GM12878 (cell line): ENCODE results near the gene MMRN1. TPM values are rescaled to one million over a fixed set of nuclear protein-coding genes. Genes with fewer than 3 reads are reported as not detected.

Experiments used
- ATAC-seq: fragments of 200-7000 bp; cut with Tn5 transposase; 3 replicates; pipeline ENCODE4 v1.9.1; 2020; ENCODE audit warnings: mild to moderate bottlenecking, moderate library complexity
- Bru-seq: library from RNA; stranded (reverse); fragments of 400-500 nt; gene quantifications from one replicate; lab custom pipeline; 2021; lab: Mats Ljungman, UMichigan
- BruChase-seq, 2 experiments: library from RNA; stranded (reverse); fragments of 400-500 nt; gene quantifications; one replicate each; lab custom pipeline; 2021; lab: Mats Ljungman, UMichigan
- BruUV-seq: library from RNA; stranded (reverse); fragments of 400-500 nt; replicated peaks from 2 replicates; lab custom pipeline; 2021; lab: Mats Ljungman, UMichigan
- CTCF ChIA-PET: fragments of 300-600 bp; sonication (Branson Sonifier 250); formaldehyde crosslinking; extraction: SDS; loops from one replicate; lab custom pipeline; 2021; ENCODE audit warnings: inconsistent platforms; lab: Yijun Ruan, JAX
- POLR2A ChIA-PET: fragments of 350-600 bp; formaldehyde crosslinking; extraction: SDS; loops from one replicate; lab custom pipeline; 2021; ENCODE audit warnings: inconsistent platforms; lab: Charles Lee
- RAD21 ChIA-PET: fragments of 300-600 bp; sonication (Branson Sonifier 250); formaldehyde crosslinking; loops from one replicate; lab custom pipeline; 2023; ENCODE audit warnings: antibody characterized with exemption; ENCODE audit not compliant: unreplicated experiment; lab: Charles Lee
- SMC1A ChIA-PET: fragments of 300-600 bp; sonication (Branson Sonifier 250); formaldehyde crosslinking; loops from one replicate; lab custom pipeline; 2023; ENCODE audit not compliant: unreplicated experiment, uncharacterized antibody; lab: Charles Lee
- DNase-seq: peaks from one replicate; pipeline ENCODE4 v3.0.0-alpha.2; 2011; ENCODE audit warnings: low read depth, low spot score
- FAIRE-seq: peaks from 3 replicates; lab custom pipeline; 2011; peaks lifted over from hg19 to GRCh38; lab: Jason Lieb, UNC
- H2AFZ ChIP-seq: 2 replicates; pipeline ENCODE4 v1.6.0; 2011; ENCODE audit warnings: low read depth, low read length, control low read depth; ENCODE audit not compliant: control insufficient read depth
- H3K27ac ChIP-seq: 2 replicates; pipeline ENCODE4 v1.5.1; 2011; ENCODE audit warnings: control low read depth; ENCODE audit not compliant: control insufficient read depth, insufficient read depth
- H3K27me3 ChIP-seq, 2 experiments: replicated peaks in 1 of 2; 2 replicates each; pipeline versions ENCODE4 v1.6.0 to v1.6.1; 2011; ENCODE audit warnings: low read length in 1 of 2; ENCODE audit not compliant: control insufficient read depth in 2 of 2, insufficient read depth in 2 of 2
- H3K36me3 ChIP-seq, 2 experiments: 2 replicates each; pipeline ENCODE4 v1.5.1; 2011; ENCODE audit warnings: low read length in 1 of 2; ENCODE audit not compliant: control insufficient read depth in 2 of 2, insufficient read depth in 2 of 2
- H3K4me1 ChIP-seq: 2 replicates; pipeline ENCODE4 v1.6.1; 2011; ENCODE audit warnings: mild to moderate bottlenecking, low read length, moderate library complexity, mixed read lengths; ENCODE audit not compliant: control insufficient read depth, insufficient read depth
- H3K4me2 ChIP-seq: 2 replicates; pipeline ENCODE4 v1.6.0; 2011; ENCODE audit warnings: control low read depth; ENCODE audit not compliant: control insufficient read depth, insufficient read depth
- H3K4me3 ChIP-seq: fragments of 200-600 bp; sonication (generic); 2 replicates; pipeline ENCODE4 v1.5.1; 2016
- H3K79me2 ChIP-seq: 2 replicates; pipeline ENCODE4 v1.6.0; 2011; ENCODE audit warnings: low read length; ENCODE audit not compliant: control insufficient read depth, insufficient read depth
- H3K9ac ChIP-seq: 2 replicates; pipeline ENCODE4 v1.8.0; 2011; ENCODE audit warnings: low read length, control low read depth, mixed read lengths; ENCODE audit not compliant: control insufficient read depth, insufficient read depth
- H3K9me3 ChIP-seq: replicated peaks from 3 replicates; pipeline ENCODE4 v1.5.1; 2011; ENCODE audit warnings: mild to moderate bottlenecking, low read length; ENCODE audit not compliant: control insufficient read depth, insufficient read depth
- H4K20me1 ChIP-seq: 2 replicates; pipeline ENCODE4 v1.6.0; 2011; ENCODE audit not compliant: control insufficient read depth, insufficient read depth
- CBFB ChIP-seq: IDR thresholded peaks from 2 replicates; pipeline ENCODE4 v1.6.1; 2016; ENCODE audit warnings: antibody characterized with exemption, low read depth
- CREM ChIP-seq: IDR thresholded peaks from 2 replicates; pipeline ENCODE4 v1.6.1; 2014; ENCODE audit warnings: antibody characterized with exemption, low read depth
- POLR2A ChIP-seq: IDR thresholded peaks from 2 replicates; pipeline ENCODE4 v1.6.1; 2011; ENCODE audit warnings: low read depth, mild to moderate bottlenecking, low read length
- RUNX3 ChIP-seq: IDR thresholded peaks from 2 replicates; pipeline ENCODE4 v1.6.1; 2012; ENCODE audit warnings: low read length, inconsistent platforms
- SIN3A ChIP-seq: IDR thresholded peaks from 2 replicates; pipeline ENCODE4 v1.6.1; 2012; ENCODE audit warnings: low read depth, low read length, improper control_type of control experiment
- SMC3 ChIP-seq: IDR thresholded peaks from 2 replicates; pipeline ENCODE4 v1.6.1; 2011; ENCODE audit warnings: low read length, improper control_type of control experiment, borderline replicate concordance
- WGBS: methylation state at CpG from one replicate; pipeline ENCODE4 v1.1.6; 2016; ENCODE audit warnings: low lambda C conversion rate; ENCODE audit not compliant: insufficient replicate concordance, insufficient coverage; ENCODE audit errors: missing lambda C conversion rate; 5-methylcytosine and 5-hydroxymethylcytosine counted together
- in situ Hi-C: fragments of 300-500 bp; cut with MboI; formaldehyde crosslinking; loops from 9 replicates; pipeline ENCODE4 v1.14.3; 2018; ENCODE audit warnings: mixed read lengths
- intact Hi-C: fragments of 100-400 bp; cut with micrococcal nuclease; formaldehyde crosslinking; loops from one replicate; pipeline ENCODE4 v1.14.2; 2022; ENCODE audit not compliant: unreplicated experiment
- long read RNA-seq, 2 experiments: library from polyadenylated mRNA; unstranded; transcript quantifications; one replicate each; pipeline ENCODE4 v2.0.0, GENCODE V29; 2019 to 2020
- polyA minus RNA-seq, 3 experiments: library from RNA; depleted of rRNA, polyadenylated mRNA; stranded (reverse); fragments of >200 nt; gene quantifications; 2 replicates each; pipeline ENCODE4 v1.2.3, GENCODE V29; 2011
- polyA plus RNA-seq, 11 experiments: library from polyadenylated mRNA; depleted of rRNA in 4 of 11; unstranded in 6 of 11; stranded (reverse) in 5 of 11; fragments of >200 nt; fragmentation: Nextera tagmentation in 4 of 11; fragmentation: Illumina TruSeq in 1 of 11; extraction: Ambion mirVana in 4 of 11; extraction: Trizol in 1 of 11; gene quantifications; 1 replicate in 1 of 11; 2 replicates in 10 of 11; pipeline versions ENCODE4 v1.2.1 to v1.2.3, GENCODE V29; 2011 to 2016; ENCODE audit warnings: inconsistent platforms in 2 of 11, missing spikeins in 2 of 11, low read depth in 1 of 11
- total RNA-seq, 4 experiments: library from RNA; depleted of rRNA in 3 of 4; stranded (reverse); fragments of >200 nt in 3 of 4; fragmentation: Illumina TruSeq in 1 of 4; extraction: Trizol in 1 of 4; gene quantifications; 2 replicates each; pipeline versions ENCODE4 v1.2.1 to v1.2.3, GENCODE V29; 2013 to 2021
- TF ChIP-seq, protein P1 (sequence below): fragments of 450-650 bp; IDR thresholded peaks from 2 replicates; pipeline ENCODE4 v1.6.1; 2018; ENCODE audit warnings: borderline replicate concordance, mild to moderate bottlenecking; ENCODE audit not compliant: partially characterized antibody
- TF ChIP-seq, protein P2 (sequence below): IDR thresholded peaks from 2 replicates; pipeline ENCODE4 v1.6.1; 2012; ENCODE audit warnings: low read depth, low read length, improper control_type of control experiment

Gene MMRN1, protein sequence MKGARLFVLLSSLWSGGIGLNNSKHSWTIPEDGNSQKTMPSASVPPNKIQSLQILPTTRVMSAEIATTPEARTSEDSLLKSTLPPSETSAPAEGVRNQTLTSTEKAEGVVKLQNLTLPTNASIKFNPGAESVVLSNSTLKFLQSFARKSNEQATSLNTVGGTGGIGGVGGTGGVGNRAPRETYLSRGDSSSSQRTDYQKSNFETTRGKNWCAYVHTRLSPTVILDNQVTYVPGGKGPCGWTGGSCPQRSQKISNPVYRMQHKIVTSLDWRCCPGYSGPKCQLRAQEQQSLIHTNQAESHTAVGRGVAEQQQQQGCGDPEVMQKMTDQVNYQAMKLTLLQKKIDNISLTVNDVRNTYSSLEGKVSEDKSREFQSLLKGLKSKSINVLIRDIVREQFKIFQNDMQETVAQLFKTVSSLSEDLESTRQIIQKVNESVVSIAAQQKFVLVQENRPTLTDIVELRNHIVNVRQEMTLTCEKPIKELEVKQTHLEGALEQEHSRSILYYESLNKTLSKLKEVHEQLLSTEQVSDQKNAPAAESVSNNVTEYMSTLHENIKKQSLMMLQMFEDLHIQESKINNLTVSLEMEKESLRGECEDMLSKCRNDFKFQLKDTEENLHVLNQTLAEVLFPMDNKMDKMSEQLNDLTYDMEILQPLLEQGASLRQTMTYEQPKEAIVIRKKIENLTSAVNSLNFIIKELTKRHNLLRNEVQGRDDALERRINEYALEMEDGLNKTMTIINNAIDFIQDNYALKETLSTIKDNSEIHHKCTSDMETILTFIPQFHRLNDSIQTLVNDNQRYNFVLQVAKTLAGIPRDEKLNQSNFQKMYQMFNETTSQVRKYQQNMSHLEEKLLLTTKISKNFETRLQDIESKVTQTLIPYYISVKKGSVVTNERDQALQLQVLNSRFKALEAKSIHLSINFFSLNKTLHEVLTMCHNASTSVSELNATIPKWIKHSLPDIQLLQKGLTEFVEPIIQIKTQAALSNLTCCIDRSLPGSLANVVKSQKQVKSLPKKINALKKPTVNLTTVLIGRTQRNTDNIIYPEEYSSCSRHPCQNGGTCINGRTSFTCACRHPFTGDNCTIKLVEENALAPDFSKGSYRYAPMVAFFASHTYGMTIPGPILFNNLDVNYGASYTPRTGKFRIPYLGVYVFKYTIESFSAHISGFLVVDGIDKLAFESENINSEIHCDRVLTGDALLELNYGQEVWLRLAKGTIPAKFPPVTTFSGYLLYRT
- 7.9 and 9.3 TPM in 2 replicates for total RNA-seq (2013; cell fraction: nucleolus; rRNA removed)
- 1.0 and 1.7 TPM in 2 replicates for total RNA-seq (2014; rRNA removed)
- total RNA-seq (2014; rRNA removed; fragmentation: Illumina TruSeq; extraction: Trizol): 1.5 and 1.7 TPM in 2 replicates
- total RNA-seq (2021): 0.85 and 1.1 TPM in 2 replicates
- not detected for polyA plus RNA-seq (2011; ENCODE audit: low read depth)
- 3.9 and 6.6 TPM in 2 replicates for polyA plus RNA-seq (2011; rRNA removed)
- 1.2 and 1.6 TPM in 2 replicates for polyA plus RNA-seq (2011; cell fraction: cytosol; rRNA removed)
- 4.8 and 5.1 TPM in 2 replicates for polyA plus RNA-seq (2011; cell fraction: nucleus; rRNA removed)
- polyA plus RNA-seq (2012): 0.14 and 0.25 TPM in 2 replicates
- polyA plus RNA-seq (2014; fragmentation: Illumina TruSeq; extraction: Trizol): 1.3 and 2.0 TPM in 2 replicates
- under 1 TPM; 0.53 to 0.55 TPM for polyA plus RNA-seq (2014; fragmentation: Nextera tagmentation; extraction: Ambion mirVana)
- 0.50 and 0.77 TPM in 2 replicates for polyA plus RNA-seq (2014; rRNA removed)
- polyA plus RNA-seq (2016; fragmentation: Nextera tagmentation; extraction: Ambion mirVana): under 1 TPM; 0.58 to 0.71 TPM
- 2.6 and 5.7 TPM in 2 replicates for polyA minus RNA-seq (2011; rRNA and poly(A)+ RNA removed)
- polyA minus RNA-seq (2011; cell fraction: cytosol; rRNA and poly(A)+ RNA removed): 1.7 and 2.8 TPM in 2 replicates
- 6.2 and 8.7 TPM in 2 replicates for polyA minus RNA-seq (2011; cell fraction: nucleus; rRNA and poly(A)+ RNA removed)
- Bru-seq, nascent RNA: percentile 48 among the genes with signal in this experiment
- percentile 36 among the genes with signal in this experiment for BruChase-seq, experiment 1, labeled RNA remaining after a 6-hour chase
- percentile 45 among the genes with signal in this experiment for BruChase-seq, experiment 2, labeled RNA remaining after a 2-hour chase
- long read RNA-seq, experiment 1, partial matches to known transcripts: 2 of 2 reads
- long read RNA-seq, experiment 1, other reads (novel, unspliced or antisense): 0 of 2 reads
- long read RNA-seq, experiment 2, partial matches to known transcripts: 16 of 21 reads
- long read RNA-seq, experiment 2, other reads (novel, unspliced or antisense): 5 of 21 reads

- Histone ChIP-seq H4K20me1 (no peaks in the 10 kb centered on the region), H3K4me3 (peak within 1 kb of the TSS; percentile 45; the same call in 1 of the 2 replicates), H3K4me1 (no peaks in the 10 kb centered on the region), H3K79me2 (no peaks in the 10 kb centered on the region), H3K27me3 (no peaks in the 10 kb centered on the region), H2AFZ (peak within 1 kb of the TSS; percentile 54), H3K36me3 (no peaks in the 10 kb centered on the region), H3K9ac (no peak within 1 kb of the TSS), H3K27ac (no peak within 1 kb of the TSS), H3K4me2 (peak within 1 kb of the TSS; percentile 72), H3K9me3 (no peaks in the 10 kb centered on the region)
- RAD21 ChIA-PET: interaction anchor here (0.7 to 1.7 kb wide), 4 partner anchors 9 to 67 kb away, joined by 3 to 6 read pairs (median 4); no protein-coding TSS in a partner anchor
- FAIRE-seq (peak; percentile 35), DNase-seq (no peak), ATAC-seq (peak; percentile 72)
- POLR2A ChIA-PET: interaction anchor here (1.7 kb wide), 1 partner anchor 15 kb away, joined by 6 read pairs; no protein-coding TSS in a partner anchor
- in situ Hi-C loops (no loop called here), intact Hi-C loops (loop anchor here (5.0 kb wide), 1 partner anchor 58 kb away; the partner anchor contains the start of gene SNCA)
- SMC1A ChIA-PET: interaction anchor here (0.5 to 2.0 kb wide), 11 partner anchors 10 to 460 kb away, joined by 3 to 9 read pairs (median 5); no protein-coding TSS in a partner anchor
- BruUV-seq: no TSS peak
- WGBS: 0% methylated on average over 11 of the region's 11 CpGs
- CTCF ChIA-PET: interaction anchor here (0.8 to 1.9 kb wide), 15 partner anchors 8 to 668 kb away, joined by 3 to 7 read pairs (median 3); no protein-coding TSS in a partner anchor
- TF ChIP-seq CREM (no peak), SMC3 (no peak), RUNX3 (no peak), CBFB (no peak), POLR2A (no peak), SIN3A (no peak)
- TF ChIP-seq, protein P1, sequence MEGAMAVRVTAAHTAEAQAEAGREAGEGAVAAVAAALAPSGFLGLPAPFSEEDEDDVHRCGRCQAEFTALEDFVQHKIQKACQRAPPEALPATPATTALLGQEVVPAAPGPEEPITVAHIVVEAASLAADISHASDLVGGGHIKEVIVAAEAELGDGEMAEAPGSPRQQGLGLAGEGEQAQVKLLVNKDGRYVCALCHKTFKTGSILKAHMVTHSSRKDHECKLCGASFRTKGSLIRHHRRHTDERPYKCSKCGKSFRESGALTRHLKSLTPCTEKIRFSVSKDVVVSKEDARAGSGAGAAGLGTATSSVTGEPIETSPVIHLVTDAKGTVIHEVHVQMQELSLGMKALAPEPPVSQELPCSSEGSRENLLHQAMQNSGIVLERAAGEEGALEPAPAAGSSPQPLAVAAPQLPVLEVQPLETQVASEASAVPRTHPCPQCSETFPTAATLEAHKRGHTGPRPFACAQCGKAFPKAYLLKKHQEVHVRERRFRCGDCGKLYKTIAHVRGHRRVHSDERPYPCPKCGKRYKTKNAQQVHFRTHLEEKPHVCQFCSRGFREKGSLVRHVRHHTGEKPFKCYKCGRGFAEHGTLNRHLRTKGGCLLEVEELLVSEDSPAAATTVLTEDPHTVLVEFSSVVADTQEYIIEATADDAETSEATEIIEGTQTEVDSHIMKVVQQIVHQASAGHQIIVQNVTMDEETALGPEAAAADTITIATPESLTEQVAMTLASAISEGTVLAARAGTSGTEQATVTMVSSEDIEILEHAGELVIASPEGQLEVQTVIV: no peak
- TF ChIP-seq, protein P2, sequence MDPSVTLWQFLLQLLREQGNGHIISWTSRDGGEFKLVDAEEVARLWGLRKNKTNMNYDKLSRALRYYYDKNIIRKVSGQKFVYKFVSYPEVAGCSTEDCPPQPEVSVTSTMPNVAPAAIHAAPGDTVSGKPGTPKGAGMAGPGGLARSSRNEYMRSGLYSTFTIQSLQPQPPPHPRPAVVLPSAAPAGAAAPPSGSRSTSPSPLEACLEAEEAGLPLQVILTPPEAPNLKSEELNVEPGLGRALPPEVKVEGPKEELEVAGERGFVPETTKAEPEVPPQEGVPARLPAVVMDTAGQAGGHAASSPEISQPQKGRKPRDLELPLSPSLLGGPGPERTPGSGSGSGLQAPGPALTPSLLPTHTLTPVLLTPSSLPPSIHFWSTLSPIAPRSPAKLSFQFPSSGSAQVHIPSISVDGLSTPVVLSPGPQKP: no peak
Measured at GRCh38 chr4:89894649-89895550, at the start of gene MMRN1. Gene MMRN1 (plus strand): TSS chr4:89894854. CDS start chr4:89894972, 118 bp downstream.
